ENCODE measurements around the gene CD47.
A peak's percentile ranks its signal among the peaks of the same experiment; 100 is the strongest.

Gene CD47

GRCh38 chr3:108114423-108115065 lies 23.7 kb upstream of the CD47 start:
- no peak for DNase-seq

- no peak for DNase-seq
Measured at GRCh38 chr3:108113975-108114374, 23.1 kb upstream of the CD47 start.

- no peak for DNase-seq
Measured at GRCh38 chr3:108110934-108111333, 20.1 kb upstream of the CD47 start.

- no peak for DNase-seq
Measured at GRCh38 chr3:108108416-108108815, 17.6 kb upstream of the CD47 start.

DNA sequence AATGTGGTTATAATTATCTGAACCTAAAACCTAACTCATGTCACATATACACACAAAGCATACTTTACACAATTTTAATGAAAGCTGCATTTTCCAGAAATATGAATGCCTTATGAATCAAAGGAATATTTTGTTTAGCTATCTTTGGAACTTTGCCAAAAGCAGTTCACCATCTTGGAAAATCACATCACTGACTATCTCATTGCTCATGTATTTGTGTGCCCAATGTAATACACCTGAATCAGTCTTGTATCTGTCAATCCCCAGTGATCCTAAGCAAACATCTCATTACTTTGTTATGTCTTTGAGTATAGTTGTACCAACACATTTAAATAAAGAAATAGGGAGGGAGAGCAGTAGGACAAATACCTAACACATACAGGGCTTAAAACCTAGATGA lies 15.6 kb upstream of the CD47 start:
- no peak for DNase-seq

DNA sequence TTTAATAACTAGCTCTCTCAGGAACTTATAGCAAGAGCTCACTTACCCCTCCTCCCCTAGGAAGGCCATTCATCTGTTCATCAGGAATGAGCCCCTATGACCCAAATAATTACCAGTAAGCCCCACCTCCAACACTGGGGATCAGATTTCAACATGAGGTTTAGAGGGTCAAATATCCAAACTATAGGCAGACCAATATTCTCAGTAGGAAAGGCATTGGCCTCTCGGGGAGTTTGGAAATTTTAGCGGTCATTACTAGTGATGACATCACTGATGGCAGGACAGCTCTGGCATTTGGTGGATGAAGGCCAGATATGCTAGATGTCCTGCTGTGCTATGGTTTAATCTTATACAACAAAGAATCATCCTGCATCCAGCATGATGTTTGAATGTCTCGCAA lies 15.2 kb upstream of the CD47 start:
- no peak for DNase-seq

- DNase-seq: peak; percentile 9
Measured at GRCh38 chr3:108103886-108104797, 13.3 kb upstream of the CD47 start.

DNA sequence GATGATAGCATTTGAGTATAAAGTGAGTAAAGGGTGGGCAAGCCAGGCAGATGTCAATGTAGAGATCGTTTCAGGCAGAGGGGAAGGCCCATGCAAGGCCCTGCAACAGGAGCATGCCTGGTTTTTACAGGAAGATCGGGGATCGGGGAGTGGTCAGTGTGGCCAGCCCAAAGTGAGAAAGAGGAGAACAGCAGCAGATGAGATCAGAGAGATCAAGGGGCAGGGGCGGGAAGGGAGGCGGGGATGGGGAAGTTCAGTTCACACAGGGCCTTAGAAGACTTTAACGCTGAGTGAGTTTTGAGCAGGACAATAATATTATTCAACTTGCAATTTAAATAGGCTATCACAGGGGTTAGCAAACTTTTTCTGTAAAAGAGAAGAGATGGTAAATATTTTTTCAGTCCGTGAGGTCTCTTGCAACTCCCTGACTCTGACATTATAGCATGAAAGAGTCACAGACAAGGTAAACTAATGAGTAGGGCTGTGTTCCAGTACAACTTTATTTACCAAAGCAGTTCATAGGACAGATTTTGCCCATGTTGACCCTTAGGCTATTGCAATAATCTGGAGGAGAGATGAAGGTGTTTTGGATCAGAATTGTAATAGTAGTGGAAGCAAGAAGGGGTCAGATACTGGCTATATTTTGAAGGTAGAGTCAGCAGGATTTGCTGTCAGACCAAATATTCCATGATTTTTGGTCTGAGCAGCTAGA lies 12.4 kb upstream of the CD47 start:
- DNase-seq: no peak

DNA sequence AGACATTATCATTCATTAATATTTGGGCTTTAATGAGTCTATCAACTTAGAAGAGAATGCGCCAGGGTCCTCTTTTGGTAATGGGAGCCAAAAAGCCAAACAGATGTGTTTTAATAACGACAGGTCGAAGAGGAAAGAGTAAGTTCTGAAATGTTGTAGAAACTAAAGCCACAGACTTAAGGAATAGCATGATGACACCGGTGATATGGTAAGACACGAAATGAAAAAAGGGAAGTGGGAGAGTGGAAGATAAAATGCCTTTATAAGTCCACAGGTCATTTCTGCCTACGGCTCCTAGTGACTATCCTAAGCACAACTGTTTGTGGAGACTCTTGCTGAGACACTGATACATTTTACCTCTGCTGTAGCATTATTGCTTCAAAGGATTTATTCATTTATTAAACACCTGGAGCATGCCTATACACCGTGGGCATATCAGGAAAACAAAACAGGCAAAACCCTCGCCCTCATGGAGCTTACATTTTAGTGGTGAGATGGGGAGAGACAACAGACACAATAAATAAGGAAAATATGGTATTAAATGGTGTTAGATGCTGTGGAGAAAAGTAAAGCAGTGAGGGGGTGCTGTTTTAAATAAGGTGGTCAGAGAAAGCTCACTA lies 11.7 kb upstream of the CD47 start:
- no peak for DNase-seq

GRCh38 chr3:108100906-108101660 lies 10.3 kb upstream of the CD47 start:
- DNase-seq: no peak

DNA sequence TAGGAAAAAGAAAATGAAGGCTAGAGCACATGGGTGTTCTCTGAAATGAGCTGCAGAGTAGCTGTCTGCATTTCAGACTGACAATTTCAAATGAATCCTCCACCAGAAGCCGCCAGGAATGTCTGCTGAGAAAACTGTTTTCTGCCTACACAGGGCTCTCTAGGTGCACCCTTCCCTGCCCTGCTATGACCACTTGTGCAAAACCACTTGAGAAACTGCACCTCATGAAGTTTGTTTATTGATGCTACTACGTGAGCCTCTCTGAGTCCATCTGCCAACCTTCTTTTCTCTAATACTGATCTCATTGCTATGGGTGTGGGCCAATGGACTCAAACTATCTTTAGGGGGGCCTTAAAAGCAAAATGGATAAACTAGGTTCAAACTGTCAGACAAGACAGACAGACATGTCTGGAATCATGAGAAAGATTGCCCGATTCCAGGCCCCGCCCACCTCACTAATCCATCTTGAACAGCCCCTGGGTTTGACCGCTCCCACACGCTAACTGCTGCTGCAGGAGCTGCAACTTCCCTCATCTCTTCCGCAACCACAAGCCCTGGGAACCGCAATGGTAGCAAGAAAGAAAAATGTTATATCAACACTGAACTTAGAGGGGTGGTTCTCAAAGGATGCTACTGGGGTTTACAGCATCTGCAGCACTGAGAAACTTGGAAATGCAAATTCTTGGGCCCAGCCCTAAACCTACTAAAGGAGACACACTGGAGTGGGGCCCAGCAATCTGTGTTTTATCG lies 9.0 kb upstream of the CD47 start:
- DNase-seq: no peak

DNA sequence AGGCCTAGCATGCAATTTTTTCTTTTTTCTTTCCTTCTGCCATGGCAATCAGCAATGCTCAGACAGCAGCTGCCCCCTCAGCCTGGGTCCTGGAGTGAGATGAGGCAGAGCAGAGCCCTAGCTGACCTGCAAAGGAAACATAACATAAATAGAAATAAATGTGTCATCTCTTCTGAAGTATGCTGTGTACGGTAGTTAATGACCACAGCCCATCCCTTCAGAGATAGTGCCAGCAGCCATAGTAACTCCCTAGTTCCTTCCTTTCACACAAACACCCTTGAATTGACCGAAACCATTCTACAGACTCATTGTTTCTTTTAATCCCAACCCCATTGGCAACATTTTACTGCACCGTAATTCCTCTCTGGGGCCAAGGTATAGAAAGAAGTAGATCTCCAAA lies 8.4 kb upstream of the CD47 start:
- no peak for DNase-seq

- DNase-seq: no peak
Measured at GRCh38 chr3:108098003-108098370, 7.2 kb upstream of the CD47 start.

DNA sequence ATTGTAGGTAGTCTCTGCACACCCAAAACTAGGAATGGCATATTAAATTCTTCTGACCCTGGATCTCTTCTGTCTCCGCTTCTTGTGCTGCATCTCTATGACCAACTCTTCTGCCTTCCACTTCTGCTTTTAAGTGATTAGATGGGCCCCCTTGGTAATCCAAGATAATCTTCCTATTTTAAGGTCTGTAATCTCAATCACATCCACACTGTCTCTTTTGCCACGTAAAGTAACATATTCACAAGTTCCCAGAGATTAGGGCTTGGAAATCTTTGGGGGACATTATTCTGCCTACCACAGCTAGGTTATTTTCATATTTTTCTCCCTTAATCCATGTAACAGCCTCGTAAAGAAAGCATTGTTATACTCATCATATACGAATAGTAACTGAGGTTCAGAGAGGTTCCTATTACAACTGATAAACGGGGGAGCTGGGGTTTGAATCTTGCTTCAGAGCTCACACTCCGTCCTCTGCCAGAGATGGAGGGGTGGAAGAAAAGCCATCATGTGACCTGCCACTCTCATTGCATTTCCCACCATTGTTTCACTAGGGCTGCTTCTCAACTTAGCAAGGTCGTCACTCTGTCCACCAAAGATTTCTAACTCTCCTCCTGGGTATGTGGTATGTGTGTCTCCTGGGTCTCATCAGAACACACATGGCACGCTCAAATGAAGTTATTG lies 6.6 kb upstream of the CD47 start:
- no peak for DNase-seq

DNA sequence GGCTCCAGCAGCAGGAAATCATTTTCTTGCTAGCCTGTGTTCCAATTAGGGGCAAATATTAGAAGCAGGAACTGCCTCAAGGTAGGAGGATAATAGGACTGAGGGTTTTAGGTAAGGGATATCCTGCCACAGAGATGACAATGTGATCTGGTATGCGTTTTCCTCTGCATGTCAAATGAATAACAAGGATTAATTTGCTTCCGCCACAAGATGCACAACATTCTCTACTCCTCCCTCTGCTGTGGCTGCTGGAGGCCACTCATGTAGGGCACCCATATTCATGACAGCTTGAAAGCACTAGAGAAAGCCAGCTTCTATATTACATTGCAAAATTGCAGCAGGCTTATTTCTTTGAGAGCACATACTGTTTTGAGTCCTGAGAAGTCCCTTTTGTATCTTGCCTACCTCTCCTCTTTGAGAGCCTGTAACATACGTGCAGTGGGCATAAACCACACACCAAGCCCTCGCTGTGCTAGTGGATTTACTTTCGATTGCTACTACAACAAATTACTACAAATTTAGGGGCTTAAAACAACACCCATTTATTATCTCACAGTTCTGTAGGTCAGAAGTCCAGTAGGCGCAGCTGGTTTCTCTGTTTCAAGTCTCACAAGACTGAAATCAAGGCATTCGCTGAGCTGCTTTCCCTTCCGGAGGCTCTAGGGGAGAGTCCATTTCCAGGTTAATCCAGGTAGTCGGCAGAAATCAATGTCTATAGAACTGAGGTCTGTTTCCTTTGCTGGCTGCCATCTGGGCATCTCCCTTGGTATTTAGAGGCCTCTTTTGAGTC lies 5.9 kb upstream of the CD47 start:
- DNase-seq: no peak

DNA sequence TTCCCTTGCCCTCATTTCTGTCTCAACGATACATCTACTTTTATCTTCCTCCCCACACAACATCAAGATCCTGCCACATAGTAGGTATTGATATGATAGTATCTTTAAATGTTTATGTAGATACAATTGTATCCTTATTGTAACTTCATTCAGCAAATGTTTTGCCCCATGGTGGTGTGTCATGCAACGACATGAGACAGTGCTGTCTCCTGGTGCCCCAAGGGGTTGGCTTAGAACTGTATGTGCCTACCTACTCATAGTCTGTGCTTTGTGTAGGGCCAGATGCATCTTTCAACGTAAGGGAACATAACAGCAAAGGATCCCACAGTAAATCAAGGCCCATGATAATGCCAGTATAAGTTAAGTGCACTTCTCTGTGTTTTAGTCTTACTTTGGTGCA lies 2.8 kb upstream of the CD47 start:
- no peak for DNase-seq

DNA sequence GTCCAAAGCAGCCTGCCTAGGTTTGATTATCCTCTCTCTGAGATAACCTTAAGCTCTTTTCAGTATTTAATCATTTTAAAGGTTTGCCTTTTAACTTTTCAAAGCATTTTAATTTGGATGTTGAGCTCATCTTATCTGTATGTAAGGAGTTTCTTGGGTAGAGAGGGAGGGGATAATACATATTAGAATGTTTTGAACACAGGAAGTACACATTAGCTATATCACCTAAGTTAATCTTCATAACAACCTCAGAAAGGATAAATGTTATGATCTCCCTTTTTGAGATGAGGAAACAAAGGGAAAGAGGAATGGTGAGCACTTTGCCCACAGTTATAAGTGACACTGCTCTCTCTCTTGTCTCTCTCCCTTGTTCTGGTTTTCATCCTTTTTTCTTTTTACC lies 2.2 kb upstream of the CD47 start:
- no peak for DNase-seq

GRCh38 chr3:108092501-108092900 lies 1.7 kb upstream of the CD47 start:
- no peak for DNase-seq

DNA sequence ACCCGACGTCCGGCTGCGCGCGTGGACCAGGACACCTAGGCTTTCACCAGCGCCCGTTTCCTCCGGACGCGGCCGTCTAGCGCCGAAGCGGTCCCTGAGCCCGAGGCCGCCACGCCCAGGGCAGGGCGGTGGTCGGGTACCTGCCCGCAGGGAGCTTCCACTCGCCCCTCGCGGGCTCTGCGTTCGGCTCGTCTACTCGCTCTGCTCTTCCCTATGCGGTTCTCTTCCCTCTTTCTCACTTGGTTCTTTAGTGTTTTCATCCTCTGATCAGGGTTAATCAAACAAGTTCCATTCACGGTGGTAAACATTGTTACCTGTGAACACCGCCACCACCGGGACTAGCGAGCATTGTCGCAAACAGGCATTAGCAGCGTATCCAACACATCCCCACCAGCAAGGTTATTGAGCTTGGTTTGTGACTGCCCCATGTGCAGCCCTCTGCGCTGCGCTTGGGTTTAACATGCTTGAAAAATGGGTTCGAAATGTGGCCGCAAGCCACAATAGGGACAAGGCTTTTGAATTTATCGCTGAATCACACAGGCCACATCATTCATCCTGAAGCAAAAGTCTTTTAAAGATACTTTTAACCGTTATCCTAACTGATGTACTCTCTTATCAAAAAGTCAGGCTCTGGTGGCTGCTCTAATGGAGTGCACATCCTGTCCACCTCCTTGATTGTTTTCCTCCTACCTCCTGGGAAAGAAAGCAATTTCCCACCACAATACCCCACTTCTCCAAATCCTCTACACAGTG lies 843 bp upstream of the CD47 start:
- no peak for DNase-seq

All from NCI-H345 (cell line).